Inferior parietal cortex (tissue), 1 donor: ENCODE results near the gene SLFN12L.
"Not testable (repeated sequence)": the region's sequence is repeated elsewhere in the genome, so short reads cannot be mapped to it uniquely, and the experiment has no call there.

Experiments
- DNase-seq: peaks from one replicate; pipeline ENCODE4 v3.0.0-alpha.2; 2016; ENCODE audit errors: extremely low spot score

SLFN12L gene

GRCh38 chr17:35542990-35543389, 5.5 kb upstream of the SLFN12L start:
- no peak for DNase-seq

GRCh38 chr17:35541434-35541833, 4.0 kb upstream of the SLFN12L start:
- DNase-seq: no peak

- no peak for DNase-seq
Measured at GRCh38 chr17:35540589-35541404, 3.3 kb upstream of the SLFN12L start.

GRCh38 chr17:35539659-35540026, 2.2 kb upstream of the SLFN12L start:
- no peak for DNase-seq

- DNase-seq: no peak
Measured at GRCh38 chr17:35536664-35537171, 760 bp downstream of the SLFN12L start.

GRCh38 chr17:35535406-35535805, 2.1 kb downstream of the SLFN12L start:
- not testable (repeated sequence) for DNase-seq

- DNase-seq: no peak
Measured at GRCh38 chr17:35534576-35535093, 2.8 kb downstream of the SLFN12L start.

- DNase-seq: no peak
Measured at GRCh38 chr17:35531160-35531559, 6.3 kb downstream of the SLFN12L start.

GRCh38 chr17:35529866-35530265, 7.6 kb downstream of the SLFN12L start:
- DNase-seq: no peak

- DNase-seq: not testable (repeated sequence)
Measured at GRCh38 chr17:35529326-35529725, 8.2 kb downstream of the SLFN12L start.

GRCh38 chr17:35523296-35523695, 14.2 kb downstream of the SLFN12L start:
- DNase-seq: no peak

GRCh38 chr17:35521654-35522256, 15.7 kb downstream of the SLFN12L start:
- not testable (repeated sequence) for DNase-seq

- DNase-seq: no peak
Measured at GRCh38 chr17:35521150-35521549, 16.3 kb downstream of the SLFN12L start.

- no peak for DNase-seq
Measured at GRCh38 chr17:35519906-35520442, 17.5 kb downstream of the SLFN12L start.

GRCh38 chr17:35519439-35519838, 18.0 kb downstream of the SLFN12L start:
- no peak for DNase-seq

GRCh38 chr17:35518431-35518830, 19.0 kb downstream of the SLFN12L start:
- not testable (repeated sequence) for DNase-seq

GRCh38 chr17:35515027-35515426, 22.5 kb downstream of the SLFN12L start:
- no peak for DNase-seq

- DNase-seq: no peak
Measured at GRCh38 chr17:35514564-35514963, 22.9 kb downstream of the SLFN12L start.

- DNase-seq: no peak
Measured at GRCh38 chr17:35510052-35510451, 27.4 kb downstream of the SLFN12L start.

- not testable (repeated sequence) for DNase-seq
Measured at GRCh38 chr17:35507714-35508113, 29.8 kb downstream of the SLFN12L start.

- DNase-seq: no peak
Measured at GRCh38 chr17:35499548-35499947, 37.9 kb downstream of the SLFN12L start.

GRCh38 chr17:35498448-35499178, 38.9 kb downstream of the SLFN12L start:
- DNase-seq: no peak
